Measurements from ENCODE around the gene LEAP2.

DNA sequence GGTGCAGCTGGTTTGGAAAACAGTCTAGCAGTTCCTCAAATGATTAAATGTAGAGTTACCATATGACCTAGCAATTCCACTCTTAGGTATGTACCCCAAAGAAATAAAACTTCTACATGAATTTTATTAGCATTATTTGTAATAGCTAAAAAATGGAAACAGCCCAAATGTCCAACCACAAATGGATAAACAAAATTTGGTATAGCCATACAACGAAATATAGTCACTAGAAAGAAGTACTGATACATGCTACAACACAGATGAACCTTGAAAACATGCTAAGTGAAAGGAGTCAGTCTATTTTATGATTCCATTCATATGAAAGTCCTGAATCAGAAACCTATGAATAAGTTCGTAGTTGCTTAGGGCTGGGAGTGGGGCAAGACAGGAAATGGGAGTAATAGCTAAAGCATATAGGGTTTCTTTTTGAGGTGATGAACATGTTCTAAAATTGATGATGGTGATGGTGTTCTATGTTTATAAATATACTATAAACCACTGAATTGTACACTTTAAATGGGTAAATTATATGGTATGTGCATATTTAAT, 13.5 kb upstream of the LEAP2 start:
- TF ChIP-seq, protein P1, sequence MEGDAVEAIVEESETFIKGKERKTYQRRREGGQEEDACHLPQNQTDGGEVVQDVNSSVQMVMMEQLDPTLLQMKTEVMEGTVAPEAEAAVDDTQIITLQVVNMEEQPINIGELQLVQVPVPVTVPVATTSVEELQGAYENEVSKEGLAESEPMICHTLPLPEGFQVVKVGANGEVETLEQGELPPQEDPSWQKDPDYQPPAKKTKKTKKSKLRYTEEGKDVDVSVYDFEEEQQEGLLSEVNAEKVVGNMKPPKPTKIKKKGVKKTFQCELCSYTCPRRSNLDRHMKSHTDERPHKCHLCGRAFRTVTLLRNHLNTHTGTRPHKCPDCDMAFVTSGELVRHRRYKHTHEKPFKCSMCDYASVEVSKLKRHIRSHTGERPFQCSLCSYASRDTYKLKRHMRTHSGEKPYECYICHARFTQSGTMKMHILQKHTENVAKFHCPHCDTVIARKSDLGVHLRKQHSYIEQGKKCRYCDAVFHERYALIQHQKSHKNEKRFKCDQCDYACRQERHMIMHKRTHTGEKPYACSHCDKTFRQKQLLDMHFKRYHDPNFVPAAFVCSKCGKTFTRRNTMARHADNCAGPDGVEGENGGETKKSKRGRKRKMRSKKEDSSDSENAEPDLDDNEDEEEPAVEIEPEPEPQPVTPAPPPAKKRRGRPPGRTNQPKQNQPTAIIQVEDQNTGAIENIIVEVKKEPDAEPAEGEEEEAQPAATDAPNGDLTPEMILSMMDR (IDR thresholded peaks at IDR 0.05) = no peak
- no peak for TF ChIP-seq POLR2A (IDR thresholded peaks at IDR 0.05)

All from heart left ventricle (tissue), 13 donors.